Putamen (tissue), 1 donor: ENCODE measurements around the gene NUP62.
"Not testable (repeated sequence)": the region's sequence is repeated elsewhere in the genome, so short reads cannot be mapped to it uniquely, and the experiment has no call there.

Experiments used
- DNase-seq: peaks from one replicate; pipeline ENCODE4 v3.0.0-alpha.2; 2016; ENCODE audit warnings: low spot score

The NUP62 gene, protein sequence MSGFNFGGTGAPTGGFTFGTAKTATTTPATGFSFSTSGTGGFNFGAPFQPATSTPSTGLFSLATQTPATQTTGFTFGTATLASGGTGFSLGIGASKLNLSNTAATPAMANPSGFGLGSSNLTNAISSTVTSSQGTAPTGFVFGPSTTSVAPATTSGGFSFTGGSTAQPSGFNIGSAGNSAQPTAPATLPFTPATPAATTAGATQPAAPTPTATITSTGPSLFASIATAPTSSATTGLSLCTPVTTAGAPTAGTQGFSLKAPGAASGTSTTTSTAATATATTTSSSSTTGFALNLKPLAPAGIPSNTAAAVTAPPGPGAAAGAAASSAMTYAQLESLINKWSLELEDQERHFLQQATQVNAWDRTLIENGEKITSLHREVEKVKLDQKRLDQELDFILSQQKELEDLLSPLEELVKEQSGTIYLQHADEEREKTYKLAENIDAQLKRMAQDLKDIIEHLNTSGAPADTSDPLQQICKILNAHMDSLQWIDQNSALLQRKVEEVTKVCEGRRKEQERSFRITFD

GRCh38 chr19:49929121-49929610 lies at the start of gene NUP62, which contains the start of gene ATF5:
Gene NUP62 (minus strand): TSS chr19:49929504. CDS start chr19:49909807, 19,697 bp downstream.
Gene ATF5 (plus strand): TSS chr19:49929205. CDS start chr19:49930851, 1,646 bp downstream.
- DNase-seq: peak; percentile 84

DNA sequence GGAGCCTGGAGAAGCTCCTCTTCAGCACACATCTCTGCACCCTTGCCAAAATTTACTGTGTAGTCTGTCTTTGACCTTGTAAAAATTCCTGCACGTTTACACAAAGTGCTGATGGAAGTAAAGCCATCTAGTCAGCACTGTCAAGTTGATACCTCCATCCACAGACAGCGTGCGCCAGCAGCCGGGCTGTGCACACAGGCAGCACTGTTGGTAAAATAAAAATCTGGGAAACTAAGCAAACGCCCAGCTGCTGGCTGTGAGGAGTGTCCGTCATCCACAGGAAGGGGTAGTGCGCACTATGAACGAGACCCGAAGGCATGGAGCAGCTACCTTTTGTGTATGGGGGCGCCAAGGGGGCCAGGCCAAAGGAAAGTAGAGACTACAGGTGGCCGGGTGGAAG lies 49.0 kb upstream of the NUP62 start:
- DNase-seq: no peak

DNA sequence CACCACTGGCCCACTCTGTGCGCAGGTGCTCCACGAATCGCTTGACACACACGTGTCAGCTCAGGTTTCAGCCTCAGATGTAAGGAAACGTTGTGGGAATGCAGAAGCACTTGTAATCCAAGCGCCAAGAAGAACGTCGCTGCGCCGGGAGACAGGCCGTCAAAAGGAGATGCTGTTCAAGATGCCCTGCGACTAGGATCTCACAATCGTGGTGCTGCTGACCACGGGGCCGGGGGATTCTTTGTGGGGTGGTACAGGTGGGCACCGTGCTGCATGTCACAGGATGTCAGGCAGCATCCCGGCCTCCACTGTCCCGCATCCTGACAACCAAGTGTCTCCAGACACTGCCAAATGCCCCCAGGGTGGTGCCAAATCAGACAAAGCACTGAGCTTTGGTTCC lies 48.6 kb upstream of the NUP62 start:
- DNase-seq: no peak

DNA sequence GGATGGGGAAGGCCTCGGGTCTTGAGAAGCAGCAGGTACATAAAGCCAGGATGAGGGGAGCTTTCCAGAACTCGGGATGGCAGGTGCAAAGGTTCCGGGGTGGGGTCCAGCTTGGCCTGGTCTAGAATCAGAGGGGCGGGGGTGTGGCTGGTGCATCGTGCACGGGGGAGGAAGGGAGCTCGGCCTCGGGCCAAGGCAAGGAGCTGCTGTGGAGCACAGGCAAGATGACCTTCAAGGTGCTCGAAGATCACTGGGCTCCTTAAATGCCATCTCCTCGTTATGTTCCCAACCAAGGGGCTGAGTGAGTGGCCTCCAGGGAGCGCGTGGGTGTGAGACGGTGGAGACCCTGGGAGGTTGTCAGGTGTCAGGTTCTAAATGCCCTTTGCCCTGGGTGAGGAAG lies 47.8 kb upstream of the NUP62 start:
- DNase-seq: no peak

DNA sequence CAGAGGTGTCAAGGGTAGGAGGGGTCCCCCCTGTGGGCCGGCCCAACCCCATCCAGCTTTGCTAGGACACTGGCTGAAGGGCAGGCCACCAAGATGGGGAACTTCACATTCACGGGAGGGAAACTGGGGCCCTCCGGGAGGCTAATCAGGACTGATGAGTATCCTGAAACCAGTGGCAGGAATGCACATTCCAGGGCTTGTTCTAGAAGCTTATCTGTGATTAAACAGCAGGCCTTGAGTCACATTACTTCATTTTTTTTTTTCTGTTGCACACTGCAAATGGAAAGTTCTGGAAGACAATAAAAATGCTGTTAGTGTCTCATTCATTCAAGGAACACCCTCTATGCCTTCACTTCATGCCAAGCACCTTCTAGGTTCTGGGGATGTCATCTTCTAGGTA lies 47.2 kb upstream of the NUP62 start:
- DNase-seq: no peak

DNA sequence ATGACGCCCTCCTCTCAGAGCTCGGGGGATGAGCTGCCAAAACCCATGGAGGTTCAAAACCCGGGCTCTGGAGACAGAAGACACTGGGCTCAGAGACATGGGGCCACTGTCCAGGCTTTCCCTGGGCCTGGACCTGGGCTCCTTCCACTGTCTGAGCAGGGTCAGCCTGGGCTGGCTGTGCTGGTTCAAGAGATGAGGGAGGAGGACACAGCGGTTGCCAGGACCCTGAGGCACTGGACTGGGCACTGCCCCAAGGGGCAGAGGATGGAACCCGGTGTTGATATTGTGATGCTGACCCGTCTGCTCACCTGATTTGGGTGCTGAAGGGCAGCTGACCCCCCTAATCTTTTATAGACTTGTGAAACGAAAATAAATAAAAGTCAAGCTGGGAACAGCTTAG lies 45.7 kb upstream of the NUP62 start:
- no peak for DNase-seq

- DNase-seq: no peak
Observed at GRCh38 chr19:49973987-49974386, 44.7 kb upstream of the NUP62 start.

GRCh38 chr19:49972841-49973240 lies 43.5 kb upstream of the NUP62 start:
- no peak for DNase-seq

- DNase-seq: no peak
Observed at GRCh38 chr19:49971991-49972411, 42.7 kb upstream of the NUP62 start.

DNA sequence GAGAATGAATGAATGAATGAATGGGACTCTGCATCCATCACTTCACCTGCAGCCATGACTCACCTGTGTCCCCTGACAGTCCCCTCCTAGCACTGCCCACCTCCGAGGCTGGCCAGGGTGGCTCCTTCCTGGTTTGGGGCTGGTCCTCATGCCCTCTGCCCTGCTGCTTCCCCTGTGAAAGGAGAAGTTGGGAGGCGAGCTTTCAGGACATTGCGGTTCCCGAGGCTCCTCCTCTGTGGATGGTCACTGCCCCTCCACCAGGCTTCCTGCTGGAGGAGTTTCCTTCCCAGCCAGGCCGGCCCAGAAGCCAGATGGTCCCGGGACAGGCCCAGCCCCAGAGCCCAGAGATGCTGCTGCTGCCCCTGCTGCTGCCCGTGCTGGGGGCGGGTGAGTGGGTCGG lies 40.1 kb upstream of the NUP62 start:
- DNase-seq: not testable (repeated sequence)

DNA sequence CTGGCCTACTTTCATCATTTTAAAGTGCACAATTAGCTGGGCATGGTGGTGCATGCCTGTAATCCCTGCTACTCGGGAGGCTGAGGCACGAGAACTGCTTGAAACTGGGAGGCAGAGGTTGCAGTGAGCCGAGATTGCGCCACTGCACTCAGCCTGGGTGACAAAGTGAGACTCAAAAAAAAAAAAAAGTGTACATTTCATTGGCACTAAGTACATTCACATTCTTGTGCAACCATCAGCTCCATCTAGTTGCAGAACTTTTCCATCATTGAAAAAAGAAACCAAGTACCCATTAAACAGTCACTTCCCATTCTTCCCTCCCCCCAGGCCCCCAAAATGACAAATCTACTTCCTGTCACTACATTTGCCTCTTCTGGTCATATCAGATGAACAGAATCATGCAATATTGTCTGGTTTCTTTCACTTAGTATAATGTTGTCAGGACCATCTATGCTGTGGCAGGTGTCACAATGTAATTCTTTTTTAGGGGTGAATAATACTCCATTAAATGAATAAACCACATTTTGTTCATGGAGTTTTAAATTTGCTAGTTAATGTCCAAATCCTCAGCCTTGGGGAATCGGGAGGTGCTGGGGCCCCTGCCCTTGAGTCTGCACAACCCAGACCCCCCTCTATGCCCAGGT lies 39.1 kb upstream of the NUP62 start:
- DNase-seq: no peak

DNA sequence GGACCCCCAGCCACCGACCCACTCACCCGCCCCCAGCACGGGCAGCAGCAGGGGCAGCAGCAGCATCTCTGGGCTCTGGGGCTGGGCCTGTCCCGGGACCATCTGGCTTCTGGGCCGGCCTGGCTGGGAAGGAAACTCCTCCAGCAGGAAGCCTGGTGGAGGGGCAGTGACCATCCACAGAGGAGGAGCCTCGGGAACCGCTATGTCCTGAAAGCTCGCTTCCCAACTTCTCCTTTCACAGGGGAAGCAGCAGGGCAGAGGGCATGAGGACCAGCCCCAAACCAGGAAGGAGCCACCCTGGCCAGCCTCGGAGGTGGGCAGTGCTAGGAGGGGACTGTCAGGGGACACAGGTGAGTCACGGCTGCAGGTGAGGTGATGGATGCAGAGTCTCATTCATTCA lies 31.7 kb upstream of the NUP62 start, which contains the start of gene SIGLEC11:
SIGLEC11 (minus strand) TSS at position 193 of the 400 bp plus-strand sequence; CDS start at position 102, 91 bp downstream.
- DNase-seq: not testable (repeated sequence)

GRCh38 chr19:49959892-49960291 lies 30.6 kb upstream of the NUP62 start:
- DNase-seq: not testable (repeated sequence)

GRCh38 chr19:49958596-49958995 lies 29.3 kb upstream of the NUP62 start:
- not testable (repeated sequence) for DNase-seq

DNA sequence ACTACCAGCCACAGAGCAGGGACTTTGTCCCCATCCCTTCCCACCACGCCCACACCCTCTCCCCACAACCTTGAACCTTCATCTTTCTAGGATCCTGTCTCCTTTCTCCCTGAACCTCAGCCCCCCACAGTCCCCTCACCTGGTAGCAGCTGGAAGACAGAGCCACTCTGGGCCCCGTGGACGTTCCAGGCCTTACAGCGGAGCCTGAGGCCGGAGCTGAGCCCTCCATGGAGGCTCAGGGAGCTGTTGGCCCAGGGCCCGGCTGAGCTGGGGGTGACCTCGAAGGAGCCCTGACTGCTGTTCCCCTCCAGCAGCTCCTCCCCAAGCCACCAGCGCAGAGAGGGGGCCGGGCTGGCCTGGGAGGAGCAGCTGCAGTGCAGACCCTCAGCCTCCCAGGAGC lies 28.8 kb upstream of the NUP62 start:
- not testable (repeated sequence) for DNase-seq

GRCh38 chr19:49957262-49957915 lies 28.1 kb upstream of the NUP62 start:
- no peak for DNase-seq

- DNase-seq: no peak
Observed at GRCh38 chr19:49956115-49956495, 26.8 kb upstream of the NUP62 start.

DNA sequence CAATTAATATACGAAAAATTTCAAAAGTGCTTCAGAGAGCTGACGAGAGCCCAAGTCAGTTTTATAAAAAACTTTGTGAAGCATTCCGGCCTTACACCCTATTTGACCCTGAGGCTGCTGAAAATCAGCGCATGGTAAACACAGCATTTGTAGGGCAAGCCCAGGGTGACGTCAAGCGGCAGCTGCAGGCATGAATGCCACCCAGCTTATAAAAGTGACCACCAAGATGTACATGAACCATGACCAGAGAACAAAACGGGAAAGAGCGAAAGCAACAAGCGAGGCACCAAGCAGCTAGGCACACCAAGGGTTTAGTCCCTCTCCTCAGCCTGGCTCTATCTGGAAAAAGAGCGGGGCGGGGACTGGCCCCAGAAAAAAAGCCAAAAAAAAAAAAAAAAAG lies 25.6 kb upstream of the NUP62 start:
- DNase-seq: no peak

GRCh38 chr19:49954092-49954829 lies 25.0 kb upstream of the NUP62 start:
- DNase-seq: no peak

- no peak for DNase-seq
Observed at GRCh38 chr19:49953416-49953815, 24.1 kb upstream of the NUP62 start.

- DNase-seq: no peak
Observed at GRCh38 chr19:49952906-49953305, 23.6 kb upstream of the NUP62 start.

GRCh38 chr19:49952479-49952836 lies 23.2 kb upstream of the NUP62 start:
- DNase-seq: no peak
